ENCODE data around the gene LDLRAD4. TPM values are rescaled to one million over a fixed set of nuclear protein-coding genes. Genes with fewer than 3 reads are reported as not detected.

Gene LDLRAD4
- total RNA-seq, 1 experiment from 2014 or later: 1.7 TPM

DNA sequence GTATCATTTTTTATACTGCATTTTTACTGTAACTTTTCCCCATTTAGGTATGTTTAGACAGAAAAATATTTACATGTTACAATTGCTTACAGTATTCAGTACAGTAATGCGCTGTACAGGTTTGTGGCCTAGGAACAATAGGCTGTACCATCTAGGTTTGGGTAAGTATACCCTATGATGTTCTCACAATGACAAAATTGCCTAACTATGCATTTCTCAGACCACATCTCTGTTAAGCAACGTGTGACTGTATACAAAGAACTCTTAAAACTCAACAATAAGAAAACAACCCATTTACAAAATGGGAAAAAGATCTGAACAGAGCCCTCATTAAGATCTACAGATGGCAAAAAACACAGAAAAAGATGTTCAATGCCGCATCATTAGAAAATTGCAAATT, 478.4 kb downstream of the LDLRAD4 start:
- H3K4me2 ChIP-seq: no peak overlapping the region
- H3K4me3 ChIP-seq: no peak overlapping the region
- no peak overlapping the region for H3K27ac ChIP-seq
- intact Hi-C loops (cut with micrococcal nuclease; ENCODE audit: unreplicated experiment): no loop called here
- CTCF ChIA-PET: no interaction called here
- H3F3A ChIP-seq (ENCODE audit: insufficient read depth, low read depth): no peaks in the 10 kb centered on the region; the same call in 1 of the 2 replicates
- DNase-seq: no peak
- no peaks in the 10 kb centered on the region for H3K4me1 ChIP-seq (replicated peaks; ENCODE audit: insufficient read depth)
- peaks cover 70% of the 10 kb centered on the region for H3K79me2 ChIP-seq (ENCODE audit: low read depth)
- H4K20me1 ChIP-seq (ENCODE audit: insufficient read depth): no peaks in the 10 kb centered on the region; the same call in 1 of the 2 replicates
- H3K9me3 ChIP-seq (ENCODE audit: insufficient read depth, low read depth): peaks cover 7% of the 10 kb centered on the region; the same call in 1 of the 2 replicates
- no peak overlapping the region for H2AFZ ChIP-seq
- BruUV-seq (replicated peaks): no TSS peak
- H3K36me3 ChIP-seq (ENCODE audit: low read depth): no peaks in the 10 kb centered on the region; the same call in 1 of the 2 replicates
- POLR2A ChIA-PET (ENCODE audit: unreplicated experiment): no interaction called here
- no peaks in the 10 kb centered on the region for H3K9me2 ChIP-seq (ENCODE audit: insufficient read depth)
- TF ChIP-seq EZH2 (IDR thresholded peaks at IDR 0.05; ENCODE audit: low read depth): no peak
- TF ChIP-seq, protein P1, sequence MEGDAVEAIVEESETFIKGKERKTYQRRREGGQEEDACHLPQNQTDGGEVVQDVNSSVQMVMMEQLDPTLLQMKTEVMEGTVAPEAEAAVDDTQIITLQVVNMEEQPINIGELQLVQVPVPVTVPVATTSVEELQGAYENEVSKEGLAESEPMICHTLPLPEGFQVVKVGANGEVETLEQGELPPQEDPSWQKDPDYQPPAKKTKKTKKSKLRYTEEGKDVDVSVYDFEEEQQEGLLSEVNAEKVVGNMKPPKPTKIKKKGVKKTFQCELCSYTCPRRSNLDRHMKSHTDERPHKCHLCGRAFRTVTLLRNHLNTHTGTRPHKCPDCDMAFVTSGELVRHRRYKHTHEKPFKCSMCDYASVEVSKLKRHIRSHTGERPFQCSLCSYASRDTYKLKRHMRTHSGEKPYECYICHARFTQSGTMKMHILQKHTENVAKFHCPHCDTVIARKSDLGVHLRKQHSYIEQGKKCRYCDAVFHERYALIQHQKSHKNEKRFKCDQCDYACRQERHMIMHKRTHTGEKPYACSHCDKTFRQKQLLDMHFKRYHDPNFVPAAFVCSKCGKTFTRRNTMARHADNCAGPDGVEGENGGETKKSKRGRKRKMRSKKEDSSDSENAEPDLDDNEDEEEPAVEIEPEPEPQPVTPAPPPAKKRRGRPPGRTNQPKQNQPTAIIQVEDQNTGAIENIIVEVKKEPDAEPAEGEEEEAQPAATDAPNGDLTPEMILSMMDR (conservative IDR thresholded peaks at IDR 0.05): no peak
- H3K27me3 ChIP-seq (ENCODE audit: insufficient read depth, low read depth): no peaks in the 10 kb centered on the region

DNA sequence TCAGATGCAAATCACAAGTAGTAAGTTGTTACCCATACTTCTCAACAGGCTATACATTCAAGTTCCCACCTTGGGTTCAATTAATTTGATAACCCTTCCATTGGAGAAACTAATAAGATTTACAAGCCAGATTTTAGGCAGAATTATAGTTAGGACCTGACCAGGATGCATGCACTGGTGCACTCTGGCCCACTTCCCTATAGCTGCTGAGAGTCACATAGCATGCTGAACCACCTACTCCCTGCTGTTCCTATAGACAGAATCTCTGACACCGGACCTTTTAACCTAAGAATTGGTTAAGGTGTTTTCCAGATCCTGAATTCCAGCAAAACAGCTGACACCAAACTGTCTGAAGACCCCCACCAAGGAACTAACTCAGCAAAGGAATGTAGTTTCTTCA, 481.6 kb downstream of the LDLRAD4 start:
- DNase-seq: no peak
- peaks cover 66% of the 10 kb centered on the region for H3K79me2 ChIP-seq (ENCODE audit: low read depth)
- H3K9me3 ChIP-seq (ENCODE audit: insufficient read depth, low read depth): peaks cover 27% of the 10 kb centered on the region; the same call in 1 of the 2 replicates
- ChIA-PET POLR2A (ENCODE audit: unreplicated experiment) (no interaction called here), CTCF (no interaction called here)
- no peaks in the 10 kb centered on the region for H3K4me1 ChIP-seq (replicated peaks; ENCODE audit: insufficient read depth)
- H3K27ac ChIP-seq: no peak overlapping the region
- intact Hi-C loops (cut with micrococcal nuclease; ENCODE audit: unreplicated experiment): no loop called here
- TF ChIP-seq, protein P1 (conservative IDR thresholded peaks at IDR 0.05): no peak
- no peak for TF ChIP-seq EZH2 (IDR thresholded peaks at IDR 0.05; ENCODE audit: low read depth)
- no peaks in the 10 kb centered on the region for H3K9me2 ChIP-seq (ENCODE audit: insufficient read depth)
- no peaks in the 10 kb centered on the region for H3K27me3 ChIP-seq (ENCODE audit: insufficient read depth, low read depth)
- no peaks in the 10 kb centered on the region; the same call in 1 of the 2 replicates for H4K20me1 ChIP-seq (ENCODE audit: insufficient read depth)
- H2AFZ ChIP-seq: no peak overlapping the region
- H3K4me2 ChIP-seq: no peak overlapping the region
- peaks cover 3% of the 10 kb centered on the region; the same call in 1 of the 2 replicates for H3K36me3 ChIP-seq (ENCODE audit: low read depth)
- no TSS peak for BruUV-seq (replicated peaks)
- no peak overlapping the region for H3K4me3 ChIP-seq
- H3F3A ChIP-seq (ENCODE audit: insufficient read depth, low read depth): no peaks in the 10 kb centered on the region; the same call in 1 of the 2 replicates

Small RNA genes lying within 50 kb of the gene (microRNA-seq; reads per million reads assigned to microRNA genes)
- gene MIR4526 (ENCODE audit: borderline number of aligned reads, borderline replicate concordance): not detected
- gene MIR5190 (ENCODE audit: borderline number of aligned reads, borderline replicate concordance): not detected

Other genes with a start within 250 kb of the LDLRAD4 start
- 37.8 and 44.9 TPM in 2 replicates for gene CEP192, start 227.4 kb upstream of the LDLRAD4 start, total RNA-seq (2021)

Measured in PC-9 (cell line).